HG03521 (cell line): ENCODE data around the gene RAB40C.

Experiments
- ATAC-seq: cut with Tn5 transposase; IDR thresholded peaks from one replicate; pipeline ENCODE4 v1.9.1; 2021; ENCODE audit warnings: mild to moderate bottlenecking, moderate library complexity; ENCODE audit not compliant: unreplicated experiment

Gene RAB40C

GRCh38 chr16:574021-574760 lies 15.7 kb upstream of the RAB40C start:
- no peak for ATAC-seq

- no peak for ATAC-seq
Measured at GRCh38 chr16:575354-576196, 14.3 kb upstream of the RAB40C start.

GRCh38 chr16:576197-576822 lies 13.6 kb upstream of the RAB40C start:
- ATAC-seq: no peak

- no peak for ATAC-seq
Measured at GRCh38 chr16:576823-577201, 13.1 kb upstream of the RAB40C start.

- no peak for ATAC-seq
Measured at GRCh38 chr16:577796-578195, 12.1 kb upstream of the RAB40C start.

GRCh38 chr16:578232-578869 lies 11.5 kb upstream of the RAB40C start:
- ATAC-seq: no peak

- no peak for ATAC-seq
Measured at GRCh38 chr16:578870-579405, 10.9 kb upstream of the RAB40C start.

- ATAC-seq: no peak
Measured at GRCh38 chr16:580141-580945, 9.5 kb upstream of the RAB40C start.

GRCh38 chr16:580946-581498 lies 8.8 kb upstream of the RAB40C start:
- no peak for ATAC-seq

GRCh38 chr16:582218-582613 lies 7.7 kb upstream of the RAB40C start:
- ATAC-seq: no peak

- no peak for ATAC-seq
Measured at GRCh38 chr16:582614-583331, 7.1 kb upstream of the RAB40C start.

GRCh38 chr16:583470-583814 lies 6.4 kb upstream of the RAB40C start:
- no peak for ATAC-seq

GRCh38 chr16:583815-584591 lies 5.9 kb upstream of the RAB40C start:
- no peak for ATAC-seq

- no peak for ATAC-seq
Measured at GRCh38 chr16:585351-585750, 4.5 kb upstream of the RAB40C start.

GRCh38 chr16:586047-586644 lies 3.7 kb upstream of the RAB40C start:
- no peak for ATAC-seq

GRCh38 chr16:586645-587590 lies 2.9 kb upstream of the RAB40C start:
- no peak for ATAC-seq

- ATAC-seq: peak; percentile 1
Measured at GRCh38 chr16:588639-588888, 1.3 kb upstream of the RAB40C start.
